ENCODE measurements around the gene GSTM4. TPM values are rescaled to one million over a fixed set of nuclear protein-coding genes. Genes with fewer than 3 reads are reported as not detected.
"Not testable (repeated sequence)": the region's sequence is repeated elsewhere in the genome, so short reads cannot be mapped to it uniquely, and the experiment has no call there.

The GSTM4 gene
- total and polyA plus RNA-seq, 8 donors = 7.5 to 63.6 (median 24.2) TPM

DNA sequence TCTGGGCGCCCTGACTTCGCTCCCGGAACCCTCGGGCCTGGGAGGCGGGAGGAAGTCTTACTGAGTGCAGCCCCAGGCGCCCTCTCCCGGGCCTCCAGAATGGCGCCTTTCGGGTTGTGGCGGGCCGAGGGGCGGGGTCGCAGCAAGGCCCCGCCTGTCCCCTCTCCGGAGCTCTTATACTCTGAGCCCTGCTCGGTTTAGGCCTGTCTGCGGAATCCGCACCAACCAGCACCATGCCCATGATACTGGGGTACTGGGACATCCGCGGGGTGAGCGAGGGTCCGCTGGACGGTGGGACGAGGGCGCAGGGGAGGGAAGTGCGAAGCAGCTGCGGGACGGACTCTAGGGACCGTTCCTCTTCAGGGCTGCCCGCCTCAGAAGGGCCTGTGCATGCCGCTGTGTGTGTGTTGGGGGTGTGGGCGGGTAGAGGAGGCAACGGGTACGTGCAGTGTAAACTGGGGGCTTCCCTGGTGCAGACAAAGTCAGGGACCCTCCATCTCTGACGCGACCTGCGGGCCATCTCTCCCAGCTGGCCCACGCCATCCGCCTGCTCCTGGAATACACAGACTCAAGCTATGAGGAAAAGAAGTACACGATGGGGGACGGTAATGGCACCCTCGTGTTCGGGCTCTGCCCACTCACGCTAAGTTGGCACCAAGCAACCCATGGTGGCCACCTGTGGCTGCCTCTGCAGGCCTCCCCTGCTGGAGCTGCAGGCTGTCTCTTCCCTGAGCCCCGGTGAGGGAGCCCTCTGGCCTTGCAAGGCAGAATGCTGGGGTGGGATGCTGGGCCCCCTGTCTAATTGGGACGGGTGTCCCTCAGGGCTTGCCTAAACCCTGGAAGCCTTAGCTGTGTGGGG, 32.0 kb downstream of the GSTM4 start, which contains the start of gene GSTM1:
TSS of gene GSTM1 (plus strand) at position 177 of the 859 bp plus-strand sequence. CDS start at position 234, 57 bp downstream.
- Histone ChIP-seq H3K27ac (peak within 1 kb of the TSS in 2 of 5 donors; percentile 72 to 90), H3K4me3 (peak within 1 kb of the TSS in 1 of 4 donors; percentile 56), H3K9me3 (no peaks in the 10 kb centered on the region), H3K27me3 (no peaks in the 10 kb centered on the region), H3K4me1 (peaks cover 0 to 7% (median 0%) of the 10 kb centered on the region in 4 donors), H3K36me3 (no peaks in the 10 kb centered on the region)
- peak; percentile 83 to 92 for DNase-seq
- TF ChIP-seq POLR2AphosphoS5 (IDR thresholded peaks at IDR 0.05) = peak in 1 of 3 donors; percentile 22
- TF ChIP-seq CTCF (IDR thresholded peaks at IDR 0.05) = peak in 1 of 7 experiments; percentile 26
- no peak for TF ChIP-seq POLR2A (IDR thresholded peaks at IDR 0.05)
- TF ChIP-seq EP300 (IDR thresholded peaks at IDR 0.05) = no peak
- intact Hi-C loops (cut with DNase I; ENCODE audit: low total_unique reads) = no loop called here
- whole genome bisulfite sequencing, 5 donors = 0 to 3% (median 1%) methylated on average over 4 to 44 of the region's 46 CpGs; no CpG with 5 or more reads in 2 of the 5 donors

GRCh38 chr1:109689844-109690405, 34.0 kb downstream of the GSTM4 start:
- Histone ChIP-seq H3K36me3 (no peaks in the 10 kb centered on the region), H3K27ac (no peak overlapping the region), H3K4me3 (no peak overlapping the region), H3K27me3 (no peaks in the 10 kb centered on the region), H3K4me1 (peaks cover 0 to 7% (median 0%) of the 10 kb centered on the region in 4 donors), H3K9me3 (no peaks in the 10 kb centered on the region)
- intact Hi-C loops (cut with DNase I; ENCODE audit: low total_unique reads) = no loop called here
- no peak for TF ChIP-seq POLR2A (IDR thresholded peaks at IDR 0.05)
- 56 to 63% methylated on average over 6 of the region's 6 CpGs; no CpG with 5 or more reads in 3 of the 5 donors for whole genome bisulfite sequencing, 5 donors
- no peak for DNase-seq

- DNase-seq = no peak
- WGBS, 5 donors = 80 to 82% methylated on average over 4 to 6 of the region's 6 CpGs; no CpG with 5 or more reads in 3 of the 5 donors
Measured at GRCh38 chr1:109691759-109692158, 35.9 kb downstream of the GSTM4 start.

GRCh38 chr1:109694400-109694799, 38.5 kb downstream of the GSTM4 start:
- H3K4me1 ChIP-seq; DNase-seq; H3K36me3 ChIP-seq; intact Hi-C loops (cut with DNase I; ENCODE audit: low total_unique reads); H3K4me3 ChIP-seq; H3K27ac ChIP-seq; H3K27me3 ChIP-seq; H3K9me3 ChIP-seq: not testable (repeated sequence)
- WGBS, 5 donors = 91 to 96% methylated on average over 5 of the region's 5 CpGs; no CpG with 5 or more reads in 3 of the 5 donors

More at GRCh38 chr1:109691759-109692158, 35.9 kb downstream of the GSTM4 start:
- Histone ChIP-seq H3K27ac (no peak overlapping the region), H3K36me3 (no peaks in the 10 kb centered on the region), H3K4me3 (no peak overlapping the region), H3K9me3 (no peaks in the 10 kb centered on the region), H3K4me1 (peaks cover 0 to 7% (median 0%) of the 10 kb centered on the region in 4 donors), H3K27me3 (no peaks in the 10 kb centered on the region)
- intact Hi-C loops (cut with DNase I; ENCODE audit: low total_unique reads) = no loop called here
- TF ChIP-seq POLR2AphosphoS5 (IDR thresholded peaks at IDR 0.05) = no peak
- TF ChIP-seq POLR2A (IDR thresholded peaks at IDR 0.05) = no peak

- H3K9me3 ChIP-seq; H3K27me3 ChIP-seq; H3K4me1 ChIP-seq; intact Hi-C loops (cut with DNase I; ENCODE audit: low total_unique reads); H3K27ac ChIP-seq; DNase-seq; H3K4me3 ChIP-seq; H3K36me3 ChIP-seq: not testable (repeated sequence)
- 89 to 91% methylated on average over 3 of the region's 3 CpGs; no CpG with 5 or more reads in 3 of the 5 donors for WGBS, 5 donors
Measured at GRCh38 chr1:109695138-109695537, 39.2 kb downstream of the GSTM4 start.

DNA sequence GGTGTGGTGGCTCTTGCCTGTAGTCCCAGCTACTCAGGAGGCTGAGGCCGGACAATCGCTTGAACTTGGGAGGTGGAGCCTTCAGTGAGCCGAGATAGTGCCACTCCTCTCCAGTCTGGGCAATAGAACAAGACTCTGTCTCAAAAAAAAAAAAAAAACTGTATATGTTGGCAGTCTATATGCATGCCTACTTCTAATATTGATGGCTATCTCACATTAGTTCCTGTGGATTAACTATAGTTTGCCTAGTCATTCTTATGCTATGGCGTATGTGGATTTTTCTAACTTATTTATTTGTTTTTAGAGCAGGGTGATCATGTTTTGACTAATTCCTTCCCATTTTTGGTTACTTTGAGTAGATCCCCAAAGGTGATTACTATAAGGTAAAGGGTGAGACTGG, 41.2 kb downstream of the GSTM4 start:
- H3K27ac ChIP-seq = no peak overlapping the region
- no peaks in the 10 kb centered on the region for H3K36me3 ChIP-seq
- H3K9me3 ChIP-seq = no peaks in the 10 kb centered on the region
- no peak for DNase-seq
- no peak for TF ChIP-seq POLR2A (IDR thresholded peaks at IDR 0.05)
- no peak for TF ChIP-seq CTCF (IDR thresholded peaks at IDR 0.05)
- TF ChIP-seq POLR2AphosphoS5 (IDR thresholded peaks at IDR 0.05) = no peak
- WGBS, 5 donors = 56 to 71% methylated on average over 4 of the region's 4 CpGs; no CpG with 5 or more reads in 3 of the 5 donors
- H3K27me3 ChIP-seq = no peaks in the 10 kb centered on the region
- H3K4me1 ChIP-seq = no peaks in the 10 kb centered on the region
- intact Hi-C loops (cut with DNase I; ENCODE audit: low total_unique reads) = no loop called here
- no peak overlapping the region for H3K4me3 ChIP-seq

DNA sequence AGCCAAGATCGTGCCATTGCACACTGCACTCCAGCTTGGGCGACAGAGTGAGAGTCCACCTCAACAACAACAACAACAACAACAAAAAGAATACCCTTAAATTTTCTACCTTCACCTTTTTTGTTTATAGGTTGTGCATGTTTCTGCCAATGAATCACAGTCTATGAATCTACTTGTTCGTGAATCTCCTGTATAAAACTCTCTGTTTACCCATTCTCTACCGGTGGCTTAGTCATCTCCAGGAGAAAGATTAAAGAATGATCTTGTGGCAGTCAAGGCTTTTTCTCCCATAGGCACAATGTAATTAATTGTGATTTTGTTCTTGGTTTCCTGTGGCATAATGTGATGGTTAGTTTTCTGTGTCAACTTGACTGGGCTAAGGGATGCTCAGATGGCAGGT, 42.0 kb downstream of the GSTM4 start:
- H3K4me3 ChIP-seq; H3K27ac ChIP-seq; intact Hi-C loops (cut with DNase I; ENCODE audit: low total_unique reads); H3K36me3 ChIP-seq; DNase-seq; H3K9me3 ChIP-seq; H3K4me1 ChIP-seq; H3K27me3 ChIP-seq: not testable (repeated sequence)
- 66 to 74% methylated on average over 4 of the region's 4 CpGs; no CpG with 5 or more reads in 3 of the 5 donors for WGBS, 5 donors

DNA sequence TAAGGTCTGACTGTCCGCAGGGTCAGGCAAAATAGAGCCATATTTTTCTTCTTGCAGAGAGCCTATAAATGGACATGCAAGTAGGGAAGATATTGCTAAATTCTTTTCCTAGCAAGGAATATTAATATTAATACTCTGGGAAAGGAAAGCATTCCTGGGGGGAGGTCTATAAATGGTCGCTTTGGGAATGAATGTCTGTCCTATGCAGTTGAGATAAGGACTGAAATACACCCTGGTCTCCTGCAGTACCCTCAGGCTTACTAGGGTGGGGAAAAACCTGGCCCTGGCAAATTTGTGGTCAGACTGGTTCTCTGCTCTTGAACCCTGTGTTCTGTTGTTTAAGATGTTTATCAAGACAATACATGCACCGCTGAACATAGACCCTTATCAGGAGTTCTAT, 47.0 kb downstream of the GSTM4 start:
- H3K27me3 ChIP-seq; H3K36me3 ChIP-seq; H3K27ac ChIP-seq; intact Hi-C loops (cut with DNase I; ENCODE audit: low total_unique reads); DNase-seq; H3K9me3 ChIP-seq; H3K4me3 ChIP-seq: not testable (repeated sequence)
- peaks cover 0 to 11% (median 2%) of the 10 kb centered on the region in 4 donors for H3K4me1 ChIP-seq
- 78 to 88% (median 84%) methylated on average over 3 of the region's 3 CpGs for WGBS, 5 donors

Data from stomach (tissue), 9 donors.